HG03439 (cell line): ENCODE measurements around the gene SNW1.

ENCODE experiments used
- ATAC-seq: cut with Tn5 transposase; IDR thresholded peaks from one replicate; pipeline ENCODE4 v1.9.1; 2021; ENCODE audit warnings: mild to moderate bottlenecking, moderate library complexity; ENCODE audit not compliant: unreplicated experiment

Gene SNW1

DNA sequence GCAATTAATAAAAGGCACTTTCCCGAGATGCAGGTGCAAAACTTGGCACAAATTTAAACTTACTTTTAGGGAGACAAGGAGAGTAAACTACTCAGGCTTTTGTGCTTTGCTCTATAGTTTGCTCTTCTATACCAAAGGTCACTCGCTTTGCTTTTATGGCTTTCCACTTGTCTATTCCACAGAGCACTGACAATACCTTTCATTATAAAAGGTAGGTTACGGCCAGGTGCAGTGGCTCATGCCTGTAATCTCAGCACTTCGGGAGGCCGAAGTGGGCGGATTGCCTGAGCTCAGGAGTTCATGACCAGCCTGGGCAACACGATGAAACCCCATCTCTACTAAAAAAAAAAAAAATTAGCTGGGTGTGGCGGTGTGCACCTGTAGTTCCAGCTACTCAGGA is 86.0 kb downstream of the SNW1 start:
- ATAC-seq, result no peak

DNA sequence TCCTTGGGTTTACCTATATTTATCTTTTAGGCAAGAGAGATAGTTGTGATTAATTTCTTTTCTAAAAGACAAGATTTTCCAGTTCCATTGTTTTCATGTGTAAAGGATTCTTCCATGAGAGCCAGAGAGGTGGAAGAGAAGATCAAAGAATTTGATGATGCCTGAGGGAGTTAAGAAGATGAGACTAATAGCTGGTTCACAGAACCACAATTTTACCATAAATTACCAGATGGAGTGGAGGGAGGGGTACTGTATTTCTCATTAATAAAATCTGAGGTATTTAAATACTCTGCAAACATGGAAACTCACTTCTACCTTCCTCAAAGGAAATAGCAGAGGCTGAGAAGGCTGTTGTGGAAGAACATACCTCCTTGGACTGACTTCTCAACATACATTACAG is 87.8 kb downstream of the SNW1 start:
- no peak for ATAC-seq
